DND-41 (cell line): ENCODE measurements around the gene FIGLA.

Experiments used
- ATAC-seq: fragments of 200-7000 bp; cut with Tn5 transposase; 3 replicates; pipeline ENCODE4 v1.9.1; 2021; ENCODE audit warnings: low read depth; ENCODE audit not compliant: insufficient read depth
- DNase-seq: peaks from one replicate; pipeline ENCODE4 v3.0.0-alpha.2; 2020
- H2AFZ ChIP-seq: 2 replicates; pipeline ENCODE4 v1.6.0; 2012; ENCODE audit warnings: low read depth, low read length
- H3K27ac ChIP-seq: 2 replicates; pipeline ENCODE4 v1.5.1; 2012; ENCODE audit warnings: low read length, inconsistent platforms
- H3K27me3 ChIP-seq: fragments of 200-600 bp; sonication (generic); 2 replicates; pipeline ENCODE4 v1.6.0; 2012; ENCODE audit warnings: low read length, mild to moderate bottlenecking, inconsistent platforms; ENCODE audit not compliant: insufficient read depth, poor library complexity
- H3K36me3 ChIP-seq: 2 replicates; pipeline ENCODE4 v1.5.1; 2012; ENCODE audit warnings: low read length, inconsistent platforms; ENCODE audit not compliant: insufficient read depth
- H3K4me1 ChIP-seq: 2 replicates; pipeline ENCODE4 v1.5.1; 2012; ENCODE audit warnings: mild to moderate bottlenecking, low read length; ENCODE audit not compliant: insufficient read depth
- H3K4me2 ChIP-seq: 2 replicates; pipeline ENCODE4 v1.6.0; 2012; ENCODE audit warnings: mild to moderate bottlenecking, moderate library complexity, low read length, inconsistent platforms; ENCODE audit not compliant: insufficient read depth
- H3K4me3 ChIP-seq, 2 experiments: fragments of 200-600 bp in 1 of 2; shearing (Covaris generic) in 1 of 2; 2 replicates each; pipeline ENCODE4 v1.5.1; 2012 to 2016; ENCODE audit warnings: inconsistent platforms in 2 of 2, low read length in 2 of 2, mild to moderate bottlenecking in 2 of 2, low read depth in 1 of 2, moderate library complexity in 1 of 2
- H3K79me2 ChIP-seq: 2 replicates; pipeline ENCODE4 v1.6.0; 2012; ENCODE audit warnings: low read length, inconsistent platforms; ENCODE audit not compliant: insufficient read depth
- H3K9ac ChIP-seq: 2 replicates; pipeline ENCODE4 v1.6.0; 2012; ENCODE audit warnings: low read depth, mild to moderate bottlenecking, inconsistent platforms, low read length, moderate library complexity
- H3K9me3 ChIP-seq: 2 replicates; pipeline ENCODE4 v1.5.1; 2012; ENCODE audit warnings: low read length, moderate library complexity, mild to moderate bottlenecking, inconsistent platforms; ENCODE audit not compliant: insufficient read depth, severe bottlenecking
- H4K20me1 ChIP-seq: 2 replicates; pipeline ENCODE4 v1.6.0; 2012; ENCODE audit warnings: low read length; ENCODE audit not compliant: insufficient read depth
- EZH2 ChIP-seq: IDR thresholded peaks from 3 replicates; pipeline ENCODE4 v1.6.1; 2012; ENCODE audit warnings: borderline replicate concordance, low read depth, mild to moderate bottlenecking, moderate library complexity, low read length, inconsistent platforms; ENCODE audit not compliant: severe bottlenecking
- TF ChIP-seq, protein P1 (sequence below): IDR thresholded peaks from 2 replicates; pipeline ENCODE4 v1.5.1; 2012; ENCODE audit warnings: borderline replicate concordance, low read length, moderate library complexity, mild to moderate bottlenecking; ENCODE audit not compliant: poor library complexity, severe bottlenecking; ENCODE audit errors: extremely low read depth

FIGLA gene

DNA sequence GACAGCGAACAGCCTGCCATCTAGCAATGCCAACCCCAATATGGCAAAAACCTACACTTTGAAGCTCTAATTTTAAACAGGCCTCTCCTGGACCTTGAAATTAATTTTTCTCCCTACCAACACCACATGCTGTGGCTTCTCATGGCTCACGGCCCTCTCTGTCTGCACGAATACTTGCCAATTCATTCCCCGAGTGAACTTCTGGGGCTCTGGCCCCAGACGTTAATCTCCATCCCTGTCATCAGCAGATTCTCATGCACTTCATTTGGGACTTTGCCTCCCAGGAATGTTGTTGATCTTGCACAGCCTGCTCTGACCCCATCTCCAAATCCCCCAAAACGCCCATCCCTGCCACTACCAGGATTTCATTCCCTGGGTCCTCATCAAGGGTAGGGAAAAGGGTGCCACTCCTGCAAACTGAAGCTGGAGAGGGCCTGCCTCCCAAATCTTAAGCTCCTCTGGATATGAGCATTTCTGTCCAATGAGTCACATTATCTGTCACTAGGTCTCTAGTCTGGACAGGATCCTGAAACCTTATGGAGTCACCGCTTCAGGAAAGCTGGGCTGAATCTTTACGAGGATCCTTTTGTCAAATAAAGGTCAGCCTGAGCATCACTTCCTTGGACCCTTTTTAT, 10.4 kb downstream of the FIGLA start:
- Histone ChIP-seq H3K4me2 (no peak overlapping the region), H2AFZ (no peak overlapping the region), H3K9ac (no peak overlapping the region), H3K36me3 (no peaks in the 10 kb centered on the region), H3K4me1 (no peaks in the 10 kb centered on the region), H3K27me3 (peaks cover 7% of the 10 kb centered on the region), H3K79me2 (no peaks in the 10 kb centered on the region), H3K9me3 (no peaks in the 10 kb centered on the region), H3K4me3 (no peak overlapping the region), H3K27ac (no peak overlapping the region), H4K20me1 (no peaks in the 10 kb centered on the region)
- TF ChIP-seq, protein P1, sequence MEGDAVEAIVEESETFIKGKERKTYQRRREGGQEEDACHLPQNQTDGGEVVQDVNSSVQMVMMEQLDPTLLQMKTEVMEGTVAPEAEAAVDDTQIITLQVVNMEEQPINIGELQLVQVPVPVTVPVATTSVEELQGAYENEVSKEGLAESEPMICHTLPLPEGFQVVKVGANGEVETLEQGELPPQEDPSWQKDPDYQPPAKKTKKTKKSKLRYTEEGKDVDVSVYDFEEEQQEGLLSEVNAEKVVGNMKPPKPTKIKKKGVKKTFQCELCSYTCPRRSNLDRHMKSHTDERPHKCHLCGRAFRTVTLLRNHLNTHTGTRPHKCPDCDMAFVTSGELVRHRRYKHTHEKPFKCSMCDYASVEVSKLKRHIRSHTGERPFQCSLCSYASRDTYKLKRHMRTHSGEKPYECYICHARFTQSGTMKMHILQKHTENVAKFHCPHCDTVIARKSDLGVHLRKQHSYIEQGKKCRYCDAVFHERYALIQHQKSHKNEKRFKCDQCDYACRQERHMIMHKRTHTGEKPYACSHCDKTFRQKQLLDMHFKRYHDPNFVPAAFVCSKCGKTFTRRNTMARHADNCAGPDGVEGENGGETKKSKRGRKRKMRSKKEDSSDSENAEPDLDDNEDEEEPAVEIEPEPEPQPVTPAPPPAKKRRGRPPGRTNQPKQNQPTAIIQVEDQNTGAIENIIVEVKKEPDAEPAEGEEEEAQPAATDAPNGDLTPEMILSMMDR: no peak
- no peak for TF ChIP-seq EZH2
- ATAC-seq (no peak), DNase-seq (no peak)

GRCh38 chr2:70779491-70779890, 11.0 kb downstream of the FIGLA start:
- TF ChIP-seq, protein P1: no peak
- TF ChIP-seq EZH2: no peak
- no peaks in the 10 kb centered on the region for H3K36me3 ChIP-seq
- no peak overlapping the region for H3K4me3 ChIP-seq
- no peak overlapping the region for H2AFZ ChIP-seq
- H3K27ac ChIP-seq: no peak overlapping the region
- H3K9me3 ChIP-seq: no peaks in the 10 kb centered on the region
- DNase-seq (no peak), ATAC-seq (no peak)
- no peak overlapping the region for H3K9ac ChIP-seq
- no peaks in the 10 kb centered on the region for H3K79me2 ChIP-seq
- H3K4me1 ChIP-seq: no peaks in the 10 kb centered on the region
- no peak overlapping the region for H3K4me2 ChIP-seq
- H4K20me1 ChIP-seq: no peaks in the 10 kb centered on the region
- H3K27me3 ChIP-seq: peaks cover 6% of the 10 kb centered on the region

- H3K4me2 ChIP-seq: no peak overlapping the region
- H3K36me3 ChIP-seq: no peaks in the 10 kb centered on the region
- no peaks in the 10 kb centered on the region for H3K4me1 ChIP-seq
- no peak overlapping the region for H3K27ac ChIP-seq
- peaks cover 4% of the 10 kb centered on the region for H3K27me3 ChIP-seq
- H3K9ac ChIP-seq: no peak overlapping the region
- H3K79me2 ChIP-seq: no peaks in the 10 kb centered on the region
- H3K4me3 ChIP-seq: no peak overlapping the region
- DNase-seq: no peak
- H4K20me1 ChIP-seq: no peaks in the 10 kb centered on the region
- ATAC-seq: no peak
- no peaks in the 10 kb centered on the region for H3K9me3 ChIP-seq
- TF ChIP-seq, protein P1: no peak
- TF ChIP-seq EZH2: no peak
- H2AFZ ChIP-seq: no peak overlapping the region
These were observed 11.8 kb downstream of the FIGLA start for GRCh38 chr2:70778676-70779075.

DNA sequence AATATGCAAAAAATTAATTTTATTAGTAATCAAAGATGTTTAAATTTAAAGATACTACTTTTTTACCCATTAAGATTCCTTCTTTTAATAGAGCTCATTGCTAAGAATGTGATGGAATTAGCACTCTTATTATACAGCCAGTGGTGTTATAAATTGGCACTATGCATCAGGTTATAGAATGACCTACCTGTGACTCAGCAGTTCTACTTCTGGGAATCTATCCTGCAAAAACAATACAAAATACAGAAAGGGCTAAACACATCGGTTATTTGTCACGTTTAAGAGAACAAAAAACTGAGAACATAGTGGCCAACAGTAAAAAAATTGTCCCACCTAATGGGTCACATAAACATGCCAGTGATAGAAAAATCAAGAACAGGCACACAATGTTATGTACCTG, 13.0 kb downstream of the FIGLA start:
- Histone ChIP-seq H3K9ac (no peak overlapping the region), H3K4me3 (no peak overlapping the region), H3K9me3 (no peaks in the 10 kb centered on the region), H3K27me3 (peaks cover 4% of the 10 kb centered on the region), H3K4me2 (no peak overlapping the region), H3K36me3 (no peaks in the 10 kb centered on the region), H3K79me2 (no peaks in the 10 kb centered on the region), H4K20me1 (no peaks in the 10 kb centered on the region), H3K27ac (no peak overlapping the region), H3K4me1 (no peaks in the 10 kb centered on the region), H2AFZ (no peak overlapping the region)
- DNase-seq (no peak), ATAC-seq (no peak)
- TF ChIP-seq EZH2: no peak
- TF ChIP-seq, protein P1: no peak
